Large intestine (tissue), 3 donors: Measurements from ENCODE around the gene ARHGAP44. TPM values are rescaled to one million over a fixed set of nuclear protein-coding genes. Genes with fewer than 3 reads are reported as not detected.
A peak's percentile ranks its signal among the peaks of the same experiment; 100 is the strongest.

ENCODE experiments used
- DNase-seq, 2 donors: peaks; one replicate each; pipeline versions ENCODE4 v3.0.0 to v3.0.0-alpha.2; 2013
- H3K27ac ChIP-seq: one replicate; pipeline ENCODE4 v1.5.1; 2013; ENCODE audit warnings: low read length
- H3K27me3 ChIP-seq: 2 replicates; pipeline ENCODE4 v1.6.1; 2013; ENCODE audit warnings: low read length; ENCODE audit not compliant: control insufficient read depth, insufficient read depth
- H3K36me3 ChIP-seq: 2 replicates; pipeline ENCODE4 v1.6.1; 2013; ENCODE audit warnings: low read length; ENCODE audit not compliant: control insufficient read depth, insufficient read depth
- H3K4me1 ChIP-seq: one replicate; pipeline ENCODE4 v1.6.1; 2013; ENCODE audit warnings: low read length; ENCODE audit not compliant: control insufficient read depth, insufficient read depth
- H3K4me3 ChIP-seq: one replicate; pipeline ENCODE4 v1.5.1; 2013; ENCODE audit warnings: low read length
- H3K9me3 ChIP-seq: one replicate; pipeline ENCODE4 v1.6.1; 2013; ENCODE audit warnings: mild to moderate bottlenecking, low read depth, low read length, moderate library complexity; ENCODE audit not compliant: control insufficient read depth
- WGBS: methylation state at CpG from one replicate; pipeline ENCODE4 v1.1.5; 2013; ENCODE audit warnings: low lambda C conversion rate; ENCODE audit not compliant: insufficient coverage; 5-methylcytosine and 5-hydroxymethylcytosine counted together
- polyA plus RNA-seq: library from polyadenylated mRNA; unstranded; fragments of 120-200 nt; gene quantifications from one replicate; pipeline ENCODE4 v1.2.1, GENCODE V29; 2013

Gene ARHGAP44
- polyA plus RNA-seq, 1 donor, result 3.2 TPM

DNA sequence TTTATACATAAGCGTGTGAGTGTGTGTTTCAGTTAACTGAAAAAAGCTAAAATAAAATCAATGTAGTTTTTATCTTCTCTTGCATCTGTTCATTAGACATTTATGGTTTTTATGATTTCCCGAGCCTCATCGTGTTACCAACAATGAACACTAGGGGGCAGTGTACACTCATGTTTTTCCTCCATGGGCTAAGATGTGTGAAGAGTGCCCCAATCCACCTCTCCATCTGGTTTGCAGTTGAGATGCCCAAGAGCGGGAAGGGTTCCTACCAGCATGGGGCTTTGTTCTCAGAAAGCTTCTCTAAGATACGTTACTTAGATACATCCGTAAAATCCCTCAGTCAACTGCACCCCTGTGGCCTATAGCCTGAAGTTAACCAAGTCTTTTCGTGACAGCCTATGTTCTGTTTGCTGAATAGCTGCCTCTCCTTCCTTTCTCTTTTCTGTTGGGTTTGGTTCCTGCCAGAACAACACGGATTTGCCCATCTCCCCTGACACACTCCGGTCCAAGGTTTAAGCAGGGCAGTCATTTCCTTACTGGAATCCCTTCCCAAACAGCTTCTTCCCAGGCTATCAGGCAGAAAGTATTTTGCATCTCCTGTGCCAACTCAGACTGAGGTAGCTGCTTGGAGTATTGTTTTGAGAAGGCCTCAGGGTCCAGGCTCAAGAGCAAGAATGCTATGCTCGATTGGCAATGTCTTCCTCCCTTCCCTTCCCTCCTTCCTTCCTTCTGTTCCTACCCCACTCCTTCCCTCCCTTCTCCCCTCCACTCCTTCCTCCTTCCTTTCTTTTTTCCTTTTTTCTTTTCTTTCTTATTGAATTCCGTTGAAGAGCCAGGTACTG, 241.4 kb downstream of the ARHGAP44 start:
- WGBS, result 67% methylated on average over 3 of the region's 11 CpGs

GRCh38 chr17:13031718-13032350, 242.5 kb downstream of the ARHGAP44 start:
- Histone ChIP-seq H3K27ac (no peak overlapping the region), H3K36me3 (no peaks in the 10 kb centered on the region), H3K4me1 (no peaks in the 10 kb centered on the region), H3K4me3 (no peak overlapping the region), H3K9me3 (no peaks in the 10 kb centered on the region), H3K27me3 (no peaks in the 10 kb centered on the region)
- WGBS, result 18% methylated on average over 4 of the region's 16 CpGs
- no peak for DNase-seq

More for the DNA sequence above, 241.4 kb downstream of the ARHGAP44 start:
- H3K4me3 ChIP-seq, result no peak overlapping the region
- H3K27me3 ChIP-seq, result no peaks in the 10 kb centered on the region
- no peak overlapping the region for H3K27ac ChIP-seq
- H3K36me3 ChIP-seq, result no peaks in the 10 kb centered on the region
- no peaks in the 10 kb centered on the region for H3K9me3 ChIP-seq
- DNase-seq, result peak; percentile 17 to 21
- H3K4me1 ChIP-seq, result no peaks in the 10 kb centered on the region

- H3K27me3 ChIP-seq, result no peaks in the 10 kb centered on the region
- no peak overlapping the region for H3K4me3 ChIP-seq
- no peaks in the 10 kb centered on the region for H3K4me1 ChIP-seq
- no peak for DNase-seq
- WGBS, result no CpG with 5 or more reads among the region's 1 CpG
- no peaks in the 10 kb centered on the region for H3K9me3 ChIP-seq
- H3K27ac ChIP-seq, result no peak overlapping the region
- H3K36me3 ChIP-seq, result no peaks in the 10 kb centered on the region
Observed at GRCh38 chr17:13035420-13035819, 246.1 kb downstream of the ARHGAP44 start.

DNA sequence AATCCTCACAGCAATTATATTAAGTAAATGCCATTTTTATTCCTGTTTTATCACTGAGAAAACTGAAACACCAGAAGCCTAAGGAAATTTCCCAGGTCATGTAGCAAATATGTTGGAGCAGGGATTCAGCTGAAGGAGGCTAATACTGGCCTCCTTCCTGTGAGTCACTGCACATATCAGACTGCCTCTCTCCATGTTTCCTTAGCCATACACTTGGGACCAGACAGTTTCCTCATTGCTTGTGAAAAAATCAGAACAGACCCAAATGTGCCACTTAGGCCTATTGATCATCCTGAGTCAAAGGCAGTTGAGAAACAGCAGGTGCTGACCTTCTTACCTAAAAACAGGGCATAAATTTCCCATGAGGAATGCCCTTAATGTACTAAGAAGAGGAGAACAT, 247.5 kb downstream of the ARHGAP44 start:
- H3K4me1 ChIP-seq, result no peaks in the 10 kb centered on the region
- no peak for DNase-seq
- H3K27ac ChIP-seq, result no peak overlapping the region
- H3K36me3 ChIP-seq, result no peaks in the 10 kb centered on the region
- no peaks in the 10 kb centered on the region for H3K9me3 ChIP-seq
- H3K4me3 ChIP-seq, result no peak overlapping the region
- H3K27me3 ChIP-seq, result no peaks in the 10 kb centered on the region

DNA sequence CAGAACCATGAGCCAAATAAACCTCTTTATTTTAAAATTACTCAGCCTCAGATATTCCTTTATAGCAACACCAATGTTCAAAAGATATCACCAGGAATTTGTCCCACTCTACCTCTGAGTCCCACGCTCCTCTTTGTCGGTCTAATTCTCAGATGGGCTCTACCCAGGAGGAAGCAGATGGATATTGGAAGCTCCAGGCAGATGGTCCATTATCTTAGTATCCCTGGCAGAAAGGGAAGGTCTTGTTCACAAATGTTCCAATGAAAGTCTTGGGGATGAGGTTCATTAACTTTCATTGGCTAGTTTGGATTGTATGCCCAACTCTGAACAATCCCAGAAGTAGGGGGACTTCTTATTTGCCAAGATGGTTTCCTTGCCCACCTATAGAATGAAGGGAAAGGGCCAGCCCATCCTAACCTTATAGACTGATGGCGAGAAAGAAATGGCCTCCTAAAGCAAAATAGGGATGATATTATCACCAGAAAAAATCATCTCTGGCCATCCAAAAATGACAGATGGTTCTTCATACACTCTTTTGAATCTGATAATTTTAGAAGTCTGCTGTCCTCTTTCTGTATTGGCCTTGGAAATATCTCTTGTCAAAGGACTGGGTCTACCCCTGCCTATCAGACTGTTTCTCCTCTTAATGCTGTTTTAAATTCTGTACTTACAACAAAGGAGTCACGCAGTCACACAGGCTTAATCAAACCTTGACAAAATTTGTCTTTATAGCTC, 249.8 kb downstream of the ARHGAP44 start:
- 100% methylated on average over 2 of the region's 4 CpGs for WGBS
- Histone ChIP-seq H3K27me3 (no peaks in the 10 kb centered on the region), H3K27ac (no peak overlapping the region)

More for the DNA sequence above, 249.8 kb downstream of the ARHGAP44 start:
- no peak for DNase-seq
- no peaks in the 10 kb centered on the region for H3K36me3 ChIP-seq
- H3K4me3 ChIP-seq, result no peak overlapping the region
- no peaks in the 10 kb centered on the region for H3K4me1 ChIP-seq
- no peaks in the 10 kb centered on the region for H3K9me3 ChIP-seq

Other genes with a start within 250 kb of the ARHGAP44 start
- 12.2 TPM for gene MYOCD, start 123.6 kb upstream of the ARHGAP44 start, polyA plus RNA-seq
- 48.2 TPM for gene ELAC2, start 228.5 kb downstream of the ARHGAP44 start, polyA plus RNA-seq